ENCODE results near the gene C15orf61. TPM values are rescaled to one million over a fixed set of nuclear protein-coding genes. Genes with fewer than 3 reads are reported as not detected.

Gene C15orf61
- total and polyA plus RNA-seq, 2 of the 13 experiments (the other 11 are each of a cell fraction or from before 2014, with no cell fraction given): 2.1 to 6.6 TPM

DNA sequence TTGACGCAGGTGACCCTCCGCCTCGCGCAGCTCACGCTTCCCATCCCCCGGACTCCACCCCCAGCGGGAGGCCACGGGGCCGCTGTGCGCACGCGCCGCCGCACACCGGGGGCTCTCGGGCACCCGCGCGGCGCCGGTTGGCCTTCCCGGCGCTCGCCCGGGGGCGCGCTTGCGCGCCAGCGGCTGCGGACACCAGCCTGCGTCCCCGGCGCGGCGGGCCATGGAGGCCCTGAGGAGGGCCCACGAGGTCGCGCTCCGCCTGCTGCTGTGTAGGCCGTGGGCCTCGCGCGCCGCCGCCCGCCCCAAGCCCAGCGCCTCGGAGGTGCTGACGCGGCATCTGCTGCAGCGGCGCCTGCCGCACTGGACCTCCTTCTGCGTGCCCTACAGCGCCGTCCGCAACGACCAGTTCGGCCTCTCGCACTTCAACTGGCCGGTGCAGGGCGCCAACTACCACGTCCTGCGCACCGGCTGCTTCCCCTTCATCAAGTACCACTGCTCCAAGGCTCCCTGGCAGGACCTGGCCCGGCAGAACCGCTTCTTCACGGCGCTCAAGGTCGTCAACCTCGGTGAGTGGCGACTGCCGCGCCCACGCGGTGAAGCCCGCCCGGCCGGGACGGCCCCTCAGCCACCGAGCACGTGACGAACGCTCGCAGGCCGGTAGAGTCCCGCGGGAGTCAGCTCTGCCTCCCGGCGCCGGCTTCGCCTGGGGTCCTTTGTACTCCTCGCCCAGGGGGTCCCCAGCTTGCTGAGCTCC is at the start of gene C15orf61 (continued):
- TF ChIP-seq SAFB2 (CRISPR knock-in tag; IDR thresholded peaks at IDR 0.05; ENCODE audit: borderline replicate concordance, low read depth) (peak; percentile 92), SNRNP70 (IDR thresholded peaks at IDR 0.05; ENCODE audit: low read depth, low read length) (no peak), TSC22D2 (CRISPR knock-in tag; IDR thresholded peaks at IDR 0.05; ENCODE audit: borderline replicate concordance) (no peak; the same call in 1 of the 2 replicates), GATAD2A (CRISPR knock-in tag; IDR thresholded peaks at IDR 0.05) (0 out of 2 replicates have a peak, but pooled peaks have one; percentile 36), ZNF547 (CRISPR knock-in tag; IDR thresholded peaks at IDR 0.05) (peak; percentile 90), NFIC (IDR thresholded peaks at IDR 0.05; ENCODE audit: low read length) (no peak), TCF7 (IDR thresholded peaks at IDR 0.05; ENCODE audit: low read depth) (no peak), ZFP41 (CRISPR knock-in tag; IDR thresholded peaks at IDR 0.05; ENCODE audit: borderline replicate concordance) (peak; percentile 95; the same call in 1 of the 2 replicates), ZNF605 (CRISPR knock-in tag; IDR thresholded peaks at IDR 0.05) (peak; percentile 86), ZNF615 (CRISPR knock-in tag; IDR thresholded peaks at IDR 0.05; ENCODE audit: borderline replicate concordance) (0 out of 2 replicates have a peak, but pooled peaks have one; percentile 27), SRSF9 (IDR thresholded peaks at IDR 0.05; ENCODE audit: borderline replicate concordance, insufficient read depth, low read depth, low read length, poor library complexity, severe bottlenecking) (no peak)
- TF ChIP-seq, protein P1, sequence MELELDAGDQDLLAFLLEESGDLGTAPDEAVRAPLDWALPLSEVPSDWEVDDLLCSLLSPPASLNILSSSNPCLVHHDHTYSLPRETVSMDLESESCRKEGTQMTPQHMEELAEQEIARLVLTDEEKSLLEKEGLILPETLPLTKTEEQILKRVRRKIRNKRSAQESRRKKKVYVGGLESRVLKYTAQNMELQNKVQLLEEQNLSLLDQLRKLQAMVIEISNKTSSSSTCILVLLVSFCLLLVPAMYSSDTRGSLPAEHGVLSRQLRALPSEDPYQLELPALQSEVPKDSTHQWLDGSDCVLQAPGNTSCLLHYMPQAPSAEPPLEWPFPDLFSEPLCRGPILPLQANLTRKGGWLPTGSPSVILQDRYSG (CRISPR knock-in tag; IDR thresholded peaks at IDR 0.05): 0 out of 2 replicates have a peak, but pooled peaks have one; percentile 78
- TF ChIP-seq, protein P2, sequence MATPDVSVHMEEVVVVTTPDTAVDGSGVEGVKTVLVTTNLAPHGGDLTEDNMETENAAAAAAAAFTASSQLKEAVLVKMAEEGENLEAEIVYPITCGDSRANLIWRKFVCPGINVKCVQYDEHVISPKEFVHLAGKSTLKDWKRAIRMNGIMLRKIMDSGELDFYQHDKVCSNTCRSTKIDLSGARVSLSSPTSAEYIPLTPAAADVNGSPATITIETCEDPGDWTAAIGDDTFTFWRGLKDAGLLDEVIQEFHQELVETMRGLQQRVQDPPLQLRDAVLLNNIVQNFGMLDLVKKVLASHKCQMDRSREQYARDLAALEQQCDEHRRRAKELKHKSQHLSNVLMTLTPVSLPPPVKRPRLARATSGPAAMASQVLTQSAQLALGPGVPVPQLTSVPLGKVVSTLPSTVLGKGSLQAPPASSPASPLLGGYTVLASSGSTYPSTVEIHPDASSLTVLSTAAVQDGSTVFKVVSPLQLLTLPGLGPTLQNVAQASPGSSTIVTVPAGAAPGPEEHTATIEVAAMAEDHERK (CRISPR knock-in tag; IDR thresholded peaks at IDR 0.05; ENCODE audit: low read depth): peak; percentile 61; the same call in 1 of the 2 replicates
- TF ChIP-seq, protein P3, sequence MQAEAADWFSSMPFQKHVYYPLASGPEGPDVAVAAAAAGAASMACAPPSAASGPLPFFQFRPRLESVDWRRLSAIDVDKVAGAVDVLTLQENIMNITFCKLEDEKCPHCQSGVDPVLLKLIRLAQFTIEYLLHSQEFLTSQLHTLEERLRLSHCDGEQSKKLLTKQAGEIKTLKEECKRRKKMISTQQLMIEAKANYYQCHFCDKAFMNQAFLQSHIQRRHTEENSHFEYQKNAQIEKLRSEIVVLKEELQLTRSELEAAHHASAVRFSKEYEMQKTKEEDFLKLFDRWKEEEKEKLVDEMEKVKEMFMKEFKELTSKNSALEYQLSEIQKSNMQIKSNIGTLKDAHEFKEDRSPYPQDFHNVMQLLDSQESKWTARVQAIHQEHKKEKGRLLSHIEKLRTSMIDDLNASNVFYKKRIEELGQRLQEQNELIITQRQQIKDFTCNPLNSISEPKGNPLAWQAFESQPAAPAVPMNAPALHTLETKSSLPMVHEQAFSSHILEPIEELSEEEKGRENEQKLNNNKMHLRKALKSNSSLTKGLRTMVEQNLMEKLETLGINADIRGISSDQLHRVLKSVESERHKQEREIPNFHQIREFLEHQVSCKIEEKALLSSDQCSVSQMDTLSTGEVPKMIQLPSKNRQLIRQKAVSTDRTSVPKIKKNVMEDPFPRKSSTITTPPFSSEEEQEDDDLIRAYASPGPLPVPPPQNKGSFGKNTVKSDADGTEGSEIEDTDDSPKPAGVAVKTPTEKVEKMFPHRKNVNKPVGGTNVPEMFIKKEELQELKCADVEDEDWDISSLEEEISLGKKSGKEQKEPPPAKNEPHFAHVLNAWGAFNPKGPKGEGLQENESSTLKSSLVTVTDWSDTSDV (CRISPR knock-in tag; IDR thresholded peaks at IDR 0.05): peak; percentile 49; the same call in 1 of the 2 replicates
- TF ChIP-seq, protein P4, sequence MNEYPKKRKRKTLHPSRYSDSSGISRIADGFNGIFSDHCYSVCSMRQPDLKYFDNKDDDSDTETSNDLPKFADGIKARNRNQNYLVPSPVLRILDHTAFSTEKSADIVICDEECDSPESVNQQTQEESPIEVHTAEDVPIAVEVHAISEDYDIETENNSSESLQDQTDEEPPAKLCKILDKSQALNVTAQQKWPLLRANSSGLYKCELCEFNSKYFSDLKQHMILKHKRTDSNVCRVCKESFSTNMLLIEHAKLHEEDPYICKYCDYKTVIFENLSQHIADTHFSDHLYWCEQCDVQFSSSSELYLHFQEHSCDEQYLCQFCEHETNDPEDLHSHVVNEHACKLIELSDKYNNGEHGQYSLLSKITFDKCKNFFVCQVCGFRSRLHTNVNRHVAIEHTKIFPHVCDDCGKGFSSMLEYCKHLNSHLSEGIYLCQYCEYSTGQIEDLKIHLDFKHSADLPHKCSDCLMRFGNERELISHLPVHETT (CRISPR knock-in tag; conservative IDR thresholded peaks at IDR 0.05): peak; percentile 85
- TF ChIP-seq, protein P5, sequence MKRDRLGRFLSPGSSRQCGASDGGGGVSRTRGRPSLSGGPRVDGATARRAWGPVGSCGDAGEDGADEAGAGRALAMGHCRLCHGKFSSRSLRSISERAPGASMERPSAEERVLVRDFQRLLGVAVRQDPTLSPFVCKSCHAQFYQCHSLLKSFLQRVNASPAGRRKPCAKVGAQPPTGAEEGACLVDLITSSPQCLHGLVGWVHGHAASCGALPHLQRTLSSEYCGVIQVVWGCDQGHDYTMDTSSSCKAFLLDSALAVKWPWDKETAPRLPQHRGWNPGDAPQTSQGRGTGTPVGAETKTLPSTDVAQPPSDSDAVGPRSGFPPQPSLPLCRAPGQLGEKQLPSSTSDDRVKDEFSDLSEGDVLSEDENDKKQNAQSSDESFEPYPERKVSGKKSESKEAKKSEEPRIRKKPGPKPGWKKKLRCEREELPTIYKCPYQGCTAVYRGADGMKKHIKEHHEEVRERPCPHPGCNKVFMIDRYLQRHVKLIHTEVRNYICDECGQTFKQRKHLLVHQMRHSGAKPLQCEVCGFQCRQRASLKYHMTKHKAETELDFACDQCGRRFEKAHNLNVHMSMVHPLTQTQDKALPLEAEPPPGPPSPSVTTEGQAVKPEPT (CRISPR knock-in tag; IDR thresholded peaks at IDR 0.05; ENCODE audit: low read depth): peak; percentile 90
- TF ChIP-seq, protein P6, sequence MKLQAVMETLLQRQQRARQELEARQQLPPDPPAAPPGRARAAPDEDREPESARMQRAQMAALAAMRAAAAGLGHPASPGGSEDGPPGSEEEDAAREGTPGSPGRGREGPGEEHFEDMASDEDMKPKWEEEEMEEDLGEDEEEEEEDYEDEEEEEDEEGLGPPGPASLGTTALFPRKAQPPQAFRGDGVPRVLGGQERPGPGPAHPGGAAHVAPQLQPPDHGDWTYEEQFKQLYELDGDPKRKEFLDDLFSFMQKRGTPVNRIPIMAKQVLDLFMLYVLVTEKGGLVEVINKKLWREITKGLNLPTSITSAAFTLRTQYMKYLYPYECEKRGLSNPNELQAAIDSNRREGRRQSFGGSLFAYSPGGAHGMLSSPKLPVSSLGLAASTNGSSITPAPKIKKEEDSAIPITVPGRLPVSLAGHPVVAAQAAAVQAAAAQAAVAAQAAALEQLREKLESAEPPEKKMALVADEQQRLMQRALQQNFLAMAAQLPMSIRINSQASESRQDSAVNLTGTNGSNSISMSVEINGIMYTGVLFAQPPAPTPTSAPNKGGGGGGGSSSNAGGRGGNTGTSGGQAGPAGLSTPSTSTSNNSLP (IDR thresholded peaks at IDR 0.05; ENCODE audit: low read depth, low read length): no peak
